Measurements from ENCODE around the gene SEPTIN3.

The SEPTIN3 gene

GRCh38 chr22:41969110-41969646, at the start of gene SEPTIN3:
Gene SEPTIN3 (plus strand): TSS chr22:41969443. CDS start chr22:41971493, 2,050 bp downstream.
- Histone ChIP-seq H3K4me1 (ENCODE audit: control insufficient read depth, low read length) (no peaks in the 10 kb centered on the region), H4K20me1 (ENCODE audit: control insufficient read depth, insufficient read depth, low read depth, low read length) (no peaks in the 10 kb centered on the region), H3K27me3 (ENCODE audit: control insufficient read depth, low read length) (peaks cover 12% of the 10 kb centered on the region), H3K79me2 (ENCODE audit: control insufficient read depth, low read length) (no peaks in the 10 kb centered on the region), H3K9me3 (ENCODE audit: control insufficient read depth, insufficient read depth, low read length) (no peaks in the 10 kb centered on the region), H3K9me2 (replicated peaks; ENCODE audit: control insufficient read depth, low read length) (no peaks in the 10 kb centered on the region), H3K4me3 (ENCODE audit: low read length) (no peak within 1 kb of the TSS), H3K27ac (ENCODE audit: low read depth, low read length) (no peak within 1 kb of the TSS), H3F3A (ENCODE audit: control insufficient read depth, insufficient read depth) (no peaks in the 10 kb centered on the region), H3K36me3 (ENCODE audit: control insufficient read depth, low read length) (no peaks in the 10 kb centered on the region), H3K4me2 (ENCODE audit: low read length) (no peak within 1 kb of the TSS)
- no peak for TF ChIP-seq CTCF (IDR thresholded peaks at IDR 0.05; ENCODE audit: low read depth, low read length, poor library complexity, severe bottlenecking)
- no peak for TF ChIP-seq EZH2phosphoT487 (IDR thresholded peaks at IDR 0.05; ENCODE audit: borderline replicate concordance, low read length)

GRCh38 chr22:41920271-41920976, 48.8 kb upstream of the SEPTIN3 start:
- TF ChIP-seq CTCF (IDR thresholded peaks at IDR 0.05; ENCODE audit: low read depth, low read length, poor library complexity, severe bottlenecking) (no peak), EZH2phosphoT487 (IDR thresholded peaks at IDR 0.05; ENCODE audit: borderline replicate concordance, low read length) (no peak)
- Histone ChIP-seq H3K4me1 (ENCODE audit: control insufficient read depth, low read length) (peaks cover 98% of the 10 kb centered on the region), H3F3A (ENCODE audit: control insufficient read depth, insufficient read depth) (peaks cover 32% of the 10 kb centered on the region), H3K4me2 (ENCODE audit: low read length) (peak overlapping the region; percentile 92), H3K9me3 (ENCODE audit: control insufficient read depth, insufficient read depth, low read length) (no peaks in the 10 kb centered on the region), H3K4me3 (ENCODE audit: low read length) (peak overlapping the region; percentile 72), H3K9me2 (replicated peaks; ENCODE audit: control insufficient read depth, low read length) (no peaks in the 10 kb centered on the region), H3K36me3 (ENCODE audit: control insufficient read depth, low read length) (peaks cover 39% of the 10 kb centered on the region), H3K27me3 (ENCODE audit: control insufficient read depth, low read length) (peaks cover 27% of the 10 kb centered on the region), H4K20me1 (ENCODE audit: control insufficient read depth, insufficient read depth, low read depth, low read length) (peaks cover 8% of the 10 kb centered on the region; the same call in 1 of the 2 replicates), H3K27ac (ENCODE audit: low read depth, low read length) (peak overlapping the region; percentile 86), H3K79me2 (ENCODE audit: control insufficient read depth, low read length) (peaks cover 26% of the 10 kb centered on the region)

- H3K4me1 ChIP-seq (ENCODE audit: control insufficient read depth, low read length) = peaks cover 89% of the 10 kb centered on the region
- no peak for TF ChIP-seq EZH2phosphoT487 (IDR thresholded peaks at IDR 0.05; ENCODE audit: borderline replicate concordance, low read length)
- TF ChIP-seq CTCF (IDR thresholded peaks at IDR 0.05; ENCODE audit: low read depth, low read length, poor library complexity, severe bottlenecking) = no peak
- H3K79me2 ChIP-seq (ENCODE audit: control insufficient read depth, low read length) = peaks cover 36% of the 10 kb centered on the region
- H3K27ac ChIP-seq (ENCODE audit: low read depth, low read length) = peak overlapping the region; percentile 86
- H3F3A ChIP-seq (ENCODE audit: control insufficient read depth, insufficient read depth) = peaks cover 29% of the 10 kb centered on the region
- no peaks in the 10 kb centered on the region for H3K9me3 ChIP-seq (ENCODE audit: control insufficient read depth, insufficient read depth, low read length)
- peak overlapping the region; percentile 85 for H3K4me2 ChIP-seq (ENCODE audit: low read length)
- peaks cover 7% of the 10 kb centered on the region; the same call in 1 of the 2 replicates for H4K20me1 ChIP-seq (ENCODE audit: control insufficient read depth, insufficient read depth, low read depth, low read length)
- no peaks in the 10 kb centered on the region for H3K9me2 ChIP-seq (replicated peaks; ENCODE audit: control insufficient read depth, low read length)
- H3K27me3 ChIP-seq (ENCODE audit: control insufficient read depth, low read length) = peaks cover 8% of the 10 kb centered on the region
- H3K4me3 ChIP-seq (ENCODE audit: low read length) = peak overlapping the region; percentile 45
- peaks cover 45% of the 10 kb centered on the region for H3K36me3 ChIP-seq (ENCODE audit: control insufficient read depth, low read length)
Measured at GRCh38 chr22:41922328-41922727, 46.9 kb upstream of the SEPTIN3 start.
